Chondrocyte (in vitro differentiated cells): ENCODE data around the gene KCNJ2. TPM values are rescaled to one million over a fixed set of nuclear protein-coding genes. Genes with fewer than 3 reads are reported as not detected.

Experiments
- DNase-seq: peaks from one replicate; pipeline ENCODE4 v3.0.0; 2021; ENCODE audit warnings: mixed read lengths, low spot score
- H3K27ac Mint-ChIP-seq: one replicate; pipeline ENCODE4 v1.8.0; 2021; ENCODE audit warnings: mild to moderate bottlenecking, moderate library complexity, mixed read lengths; ENCODE audit not compliant: unreplicated experiment
- H3K27me3 Mint-ChIP-seq: 2 replicates; pipeline ENCODE4 v1.8.0; 2021; ENCODE audit warnings: low read depth, mixed read lengths
- H3K36me3 Mint-ChIP-seq: 2 replicates; pipeline ENCODE4 v1.8.0; 2021; ENCODE audit warnings: low read depth, mixed read lengths
- H3K4me1 Mint-ChIP-seq: 2 replicates; pipeline ENCODE4 v1.8.0; 2021; ENCODE audit warnings: low read depth, mild to moderate bottlenecking, mixed read lengths
- H3K4me3 Mint-ChIP-seq: one replicate; pipeline ENCODE4 v1.8.0; 2021; ENCODE audit warnings: mild to moderate bottlenecking, moderate library complexity, mixed read lengths; ENCODE audit not compliant: unreplicated experiment
- H3K9me3 Mint-ChIP-seq: 2 replicates; pipeline ENCODE4 v1.8.0; 2021; ENCODE audit warnings: low read depth, mixed read lengths
- CTCF ChIP-seq: fragments of 200-600 bp; sonication (generic); IDR thresholded peaks from 2 replicates; pipeline ENCODE4 v1.5.0; 2021; ENCODE audit warnings: antibody characterized with exemption, mild to moderate bottlenecking, moderate library complexity
- total RNA-seq: library from RNA; stranded (reverse); gene quantifications from 3 replicates; pipeline ENCODE4 v1.2.1, GENCODE V29; 2021

The KCNJ2 gene
- total RNA-seq, 1 donor from 2014 or later, result 0.07 TPM

GRCh38 chr17:70217571-70217970 is 48.2 kb downstream of the KCNJ2 start:
- Mint-ChIP-seq H3K9me3 (peaks cover 3% of the 10 kb centered on the region), H3K36me3 (peaks cover 2% of the 10 kb centered on the region)

GRCh38 chr17:70225276-70225675 is 55.9 kb downstream of the KCNJ2 start:
- Mint-ChIP-seq H3K27me3 (peaks cover 9% of the 10 kb centered on the region), H3K9me3 (no peaks in the 10 kb centered on the region), H3K36me3 (no peaks in the 10 kb centered on the region), H3K4me3 (no peak overlapping the region), H3K27ac (no peak overlapping the region), H3K4me1 (peaks cover 7% of the 10 kb centered on the region)
- DNase-seq, result no peak
- TF ChIP-seq CTCF, result no peak

More at GRCh38 chr17:70217571-70217970, 48.2 kb downstream of the KCNJ2 start:
- no peaks in the 10 kb centered on the region for H3K4me1 Mint-ChIP-seq
- no peak for TF ChIP-seq CTCF
- H3K27ac Mint-ChIP-seq, result no peak overlapping the region
- no peak for DNase-seq
- no peaks in the 10 kb centered on the region for H3K27me3 Mint-ChIP-seq
- H3K4me3 Mint-ChIP-seq, result no peak overlapping the region

Other genes with a start within 250 kb of the KCNJ2 start
- gene KCNJ16, start 94.3 kb upstream of the KCNJ2 start, total RNA-seq, result 0.17 TPM in 1 of 3 replicates, not detected in the others